Esophagus (tissue), 2 donors: Measurements from ENCODE around the gene ADAMTS2. TPM values are rescaled to one million over a fixed set of nuclear protein-coding genes. Genes with fewer than 3 reads are reported as not detected.

Source experiments
- H3K27ac ChIP-seq, 2 donors: one replicate each; pipeline ENCODE4 v1.5.1; 2013; ENCODE audit warnings: low read depth in 2 of 2, mild to moderate bottlenecking in 2 of 2, inconsistent platforms in 1 of 2, low read length in 1 of 2, moderate library complexity in 1 of 2
- H3K27me3 ChIP-seq, 2 donors: one replicate each; pipeline ENCODE4 v1.6.1; 2013; ENCODE audit warnings: low read length in 2 of 2, control low read depth in 1 of 2, mild to moderate bottlenecking in 1 of 2; ENCODE audit not compliant: insufficient read depth in 2 of 2, control insufficient read depth in 1 of 2
- H3K36me3 ChIP-seq, 2 donors: one replicate each; pipeline ENCODE4 v1.6.1; 2013; ENCODE audit warnings: low read length in 1 of 2; ENCODE audit not compliant: control insufficient read depth in 2 of 2, insufficient read depth in 2 of 2
- H3K4me1 ChIP-seq, 2 donors: one replicate each; pipeline ENCODE4 v1.6.1; 2013; ENCODE audit warnings: low read length in 1 of 2; ENCODE audit not compliant: control insufficient read depth in 2 of 2, insufficient read depth in 2 of 2
- H3K4me3 ChIP-seq, 2 donors: one replicate each; pipeline ENCODE4 v1.5.1; 2013; ENCODE audit warnings: low read length in 2 of 2, mild to moderate bottlenecking in 2 of 2, low read depth in 1 of 2, moderate library complexity in 1 of 2
- H3K9me3 ChIP-seq, 2 donors: one replicate each; pipeline ENCODE4 v1.6.1; 2013; ENCODE audit warnings: mild to moderate bottlenecking in 2 of 2, low read depth in 1 of 2, low read length in 1 of 2, moderate library complexity in 1 of 2; ENCODE audit not compliant: control insufficient read depth in 2 of 2, insufficient read depth in 1 of 2
- WGBS, 2 donors: extraction: QIAGEN DNeasy Blood & Tissue Kit; methylation state at CpG; one replicate each; pipeline ENCODE4 v1.1.7; 2013; 5-methylcytosine and 5-hydroxymethylcytosine counted together
- polyA plus RNA-seq, 2 donors: library from polyadenylated mRNA; stranded (reverse); fragments of 200-250 nt; gene quantifications; one replicate each; pipeline ENCODE4 v1.2.3, GENCODE V29; 2013
- donor health status: healthy with polysubstance abuse.
- donor health status: Bipolar disorder and iron deficiency.

ADAMTS2 gene
- polyA plus RNA-seq, 2 donors, result 1.4 to 1.5 TPM

DNA sequence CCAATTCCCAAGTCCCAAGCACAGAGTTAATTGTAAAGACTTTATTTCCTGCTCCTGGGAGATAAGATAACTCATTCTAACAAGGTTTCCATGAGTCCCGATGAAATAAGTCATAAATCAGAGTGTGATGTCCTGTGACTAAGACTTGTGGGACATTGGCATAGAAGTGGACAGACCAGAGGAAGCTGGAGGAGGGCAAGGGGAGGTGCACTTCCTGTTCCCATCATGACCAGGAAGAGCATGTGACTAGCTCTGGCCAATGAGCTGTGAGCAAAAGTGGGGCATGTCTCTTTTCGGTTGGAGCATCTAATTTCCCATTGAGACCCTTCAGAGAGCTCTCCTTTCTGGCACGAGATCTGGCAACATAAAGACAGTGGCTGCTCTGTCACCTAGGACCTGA, 184.7 kb downstream of the ADAMTS2 start:
- H3K9me3 ChIP-seq, result peaks cover 4 to 12% of the 10 kb centered on the region in 2 donors
- WGBS, 2 donors, result 81 to 89% methylated on average over 3 of the region's 3 CpGs

DNA sequence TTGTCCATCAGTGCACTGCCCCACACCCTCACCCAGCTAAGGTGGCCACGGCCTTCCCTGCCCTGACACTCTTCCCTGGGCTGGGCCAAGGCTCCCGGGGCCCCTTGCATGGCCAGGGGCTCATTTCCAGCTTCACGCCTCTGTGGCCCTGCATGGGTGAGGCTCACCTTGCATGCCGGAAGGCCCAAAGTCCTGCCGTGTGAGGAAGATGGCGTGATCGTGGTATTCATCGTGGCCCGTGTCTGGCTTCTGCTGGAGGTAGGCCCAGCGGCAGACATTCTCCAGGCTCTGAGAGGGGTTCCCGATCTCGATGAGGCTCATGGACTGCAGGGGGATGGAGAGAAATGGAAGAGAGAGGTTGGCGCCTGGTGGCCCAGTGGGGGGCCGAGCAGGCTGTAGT, 186.7 kb downstream of the ADAMTS2 start:
- peaks cover 4 to 12% of the 10 kb centered on the region in 2 donors for H3K9me3 ChIP-seq
- no peaks in the 10 kb centered on the region for H3K4me1 ChIP-seq
- no peak overlapping the region for H3K4me3 ChIP-seq
- no peak overlapping the region for H3K27ac ChIP-seq
- WGBS, 2 donors, result 92 to 95% methylated on average over 14 of the region's 14 CpGs
- H3K36me3 ChIP-seq, result no peaks in the 10 kb centered on the region
- H3K27me3 ChIP-seq, result no peaks in the 10 kb centered on the region

More for the DNA sequence above, 184.7 kb downstream of the ADAMTS2 start:
- no peak overlapping the region for H3K4me3 ChIP-seq
- no peak overlapping the region for H3K27ac ChIP-seq
- no peaks in the 10 kb centered on the region for H3K27me3 ChIP-seq
- H3K36me3 ChIP-seq, result no peaks in the 10 kb centered on the region
- no peaks in the 10 kb centered on the region for H3K4me1 ChIP-seq

DNA sequence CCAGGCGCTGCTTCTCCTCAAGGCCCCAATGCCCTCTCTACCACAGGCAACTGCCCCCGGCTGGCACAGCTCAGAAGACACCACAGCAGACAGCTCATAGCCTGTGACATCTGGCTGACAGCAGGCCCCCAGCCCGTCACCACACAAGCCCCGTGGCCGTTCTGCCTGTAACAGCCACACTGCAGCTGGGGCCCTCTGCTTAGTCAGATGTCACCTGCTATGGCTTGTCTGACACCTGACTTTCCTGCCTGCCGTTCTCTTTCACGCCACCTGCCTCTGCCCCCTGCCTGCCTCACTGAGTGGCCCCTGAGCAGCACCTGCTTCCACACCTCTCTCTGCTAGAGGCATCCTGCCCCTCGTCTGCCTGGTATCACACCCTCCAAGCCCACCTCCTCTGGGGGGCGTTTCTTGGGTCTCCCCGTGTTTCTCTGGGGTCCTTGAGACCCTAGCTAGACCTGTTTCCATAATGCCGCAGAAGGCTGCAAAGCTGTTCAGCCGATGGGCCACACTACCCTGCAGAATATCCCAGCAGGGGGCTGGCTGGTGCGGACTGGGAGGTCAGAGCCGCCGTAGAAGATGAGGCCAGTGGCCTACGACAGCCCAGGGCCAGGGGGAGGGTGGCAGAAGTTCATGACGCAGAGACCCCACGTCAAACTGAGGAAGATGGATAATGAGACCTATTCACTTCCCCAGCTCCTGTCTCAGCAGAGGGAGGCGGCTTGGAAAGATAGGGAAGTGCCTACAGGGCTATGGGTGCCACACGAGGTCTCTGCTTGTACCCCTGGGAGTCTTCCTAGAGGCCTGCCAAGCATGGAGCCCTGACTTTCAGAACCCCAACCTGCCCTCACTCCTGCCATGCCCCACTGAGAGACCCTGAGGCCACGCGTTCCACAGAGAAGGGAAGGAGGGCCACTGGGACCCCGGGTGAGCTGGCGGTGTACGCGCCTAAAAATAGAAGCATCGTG, 190.0 kb downstream of the ADAMTS2 start:
- Histone ChIP-seq H3K9me3 (no peaks in the 10 kb centered on the region), H3K27ac (no peak overlapping the region), H3K36me3 (no peaks in the 10 kb centered on the region), H3K27me3 (no peaks in the 10 kb centered on the region), H3K4me1 (no peaks in the 10 kb centered on the region), H3K4me3 (no peak overlapping the region)
- 70 to 74% methylated on average over 24 to 27 of the region's 27 CpGs for WGBS, 2 donors

DNA sequence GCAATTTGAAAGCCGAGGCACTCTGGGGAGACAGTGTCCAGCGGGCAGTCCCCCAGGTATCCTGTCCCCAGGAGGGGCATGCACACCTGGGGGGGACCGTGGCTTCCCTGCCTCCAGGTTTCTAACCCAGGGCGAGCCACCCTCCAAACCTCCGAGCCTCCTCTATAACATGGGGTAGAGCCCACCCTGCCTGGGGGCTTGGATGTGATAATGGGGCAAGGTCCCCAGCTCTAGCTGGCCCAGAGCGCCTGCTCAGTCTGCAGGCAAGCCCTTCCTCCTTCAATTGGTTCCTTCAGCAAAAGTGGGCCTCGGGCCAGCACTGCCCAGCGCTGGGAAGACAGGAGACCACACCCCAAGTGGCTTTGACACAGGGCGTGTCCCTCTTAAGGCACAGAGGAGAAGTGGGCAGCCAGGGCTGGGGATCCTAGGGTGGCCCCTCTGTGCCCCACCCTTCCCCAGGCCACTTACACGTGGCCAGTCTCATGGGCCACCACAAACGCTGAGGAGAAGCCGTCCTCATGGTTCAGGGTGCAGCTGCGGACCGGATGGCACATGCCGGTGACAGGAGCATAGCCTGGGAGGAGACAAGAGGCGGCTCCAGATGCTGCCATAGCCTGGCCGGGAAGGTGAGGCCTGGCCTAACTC, 190.8 kb downstream of the ADAMTS2 start:
- WGBS, 2 donors, result 82 to 86% methylated on average over 17 of the region's 17 CpGs
- no peaks in the 10 kb centered on the region for H3K4me1 ChIP-seq
- H3K27ac ChIP-seq, result no peak overlapping the region
- H3K4me3 ChIP-seq, result no peak overlapping the region
- no peaks in the 10 kb centered on the region for H3K36me3 ChIP-seq
- H3K27me3 ChIP-seq, result no peaks in the 10 kb centered on the region
- H3K9me3 ChIP-seq, result no peaks in the 10 kb centered on the region

GRCh38 chr5:179153921-179154345, 191.3 kb downstream of the ADAMTS2 start:
- Histone ChIP-seq H3K27me3 (no peaks in the 10 kb centered on the region), H3K4me1 (no peaks in the 10 kb centered on the region), H3K36me3 (no peaks in the 10 kb centered on the region), H3K4me3 (no peak overlapping the region), H3K9me3 (no peaks in the 10 kb centered on the region), H3K27ac (no peak overlapping the region)
- WGBS, 2 donors, result 89 to 93% methylated on average over 22 of the region's 22 CpGs

- no peak overlapping the region for H3K27ac ChIP-seq
- no peaks in the 10 kb centered on the region for H3K4me1 ChIP-seq
- no peak overlapping the region for H3K4me3 ChIP-seq
- no peaks in the 10 kb centered on the region for H3K27me3 ChIP-seq
- H3K36me3 ChIP-seq, result no peaks in the 10 kb centered on the region
- WGBS, 2 donors, result 92 to 96% methylated on average over 24 of the region's 24 CpGs
- no peaks in the 10 kb centered on the region for H3K9me3 ChIP-seq
These were observed 191.8 kb downstream of the ADAMTS2 start for GRCh38 chr5:179153341-179153901.

DNA sequence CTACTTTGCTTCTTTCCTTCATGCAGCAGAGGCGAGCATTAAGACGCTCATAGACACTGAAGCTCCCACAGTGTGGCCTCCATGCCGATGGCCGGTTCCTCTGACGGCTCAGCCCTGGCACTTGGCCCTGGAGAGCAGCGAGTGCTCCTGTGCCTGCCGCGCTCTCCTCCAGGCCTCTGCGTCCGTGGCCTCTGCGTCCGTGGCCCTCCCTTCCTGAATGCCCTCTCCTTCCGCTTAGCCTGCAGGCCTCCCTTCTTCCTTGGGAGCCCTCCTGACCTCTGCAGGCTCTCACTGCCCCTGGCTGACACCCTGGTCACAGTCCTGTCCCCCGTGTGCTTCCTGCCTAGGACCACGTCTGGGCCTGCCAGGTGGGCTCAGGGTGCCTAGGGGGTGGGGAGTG, 192.3 kb downstream of the ADAMTS2 start:
- Histone ChIP-seq H3K27me3 (no peaks in the 10 kb centered on the region), H3K4me3 (no peak overlapping the region), H3K9me3 (no peaks in the 10 kb centered on the region), H3K36me3 (no peaks in the 10 kb centered on the region), H3K4me1 (no peaks in the 10 kb centered on the region), H3K27ac (no peak overlapping the region)
- 91 to 94% methylated on average over 15 of the region's 15 CpGs for WGBS, 2 donors

- no peaks in the 10 kb centered on the region for H3K9me3 ChIP-seq
- no peaks in the 10 kb centered on the region for H3K27me3 ChIP-seq
- WGBS, 2 donors, result 85 to 86% methylated on average over 18 of the region's 18 CpGs
- H3K4me1 ChIP-seq, result no peaks in the 10 kb centered on the region
- H3K27ac ChIP-seq, result no peak overlapping the region
- no peak overlapping the region for H3K4me3 ChIP-seq
- H3K36me3 ChIP-seq, result no peaks in the 10 kb centered on the region
These were observed 192.9 kb downstream of the ADAMTS2 start for GRCh38 chr5:179152144-179152895.
